HepG2 (cell line): ENCODE measurements around the gene CAP2.

ENCODE experiments used
- FOSL1 ChIP-seq: sonication (generic); formaldehyde crosslinking; IDR thresholded peaks from 2 replicates; pipeline ENCODE4 v1.9.0; 2021; ENCODE audit warnings: missing genetic modification reagents, borderline replicate concordance
- RAD21 ChIP-seq: fragments of 450-650 bp; formaldehyde crosslinking; IDR thresholded peaks from 2 replicates; pipeline ENCODE4 v1.5.0; 2020; ENCODE audit warnings: mild to moderate bottlenecking
- SIX1 ChIP-seq: sonication (generic); formaldehyde crosslinking; IDR thresholded peaks from 2 replicates; pipeline ENCODE4 v1.4.0; 2020; ENCODE audit warnings: missing genetic modification reagents, borderline replicate concordance
- ZNF225 ChIP-seq: sonication (generic); formaldehyde crosslinking; IDR thresholded peaks from 2 replicates; pipeline ENCODE4 v1.4.0; 2020; ENCODE audit warnings: mild to moderate bottlenecking, missing genetic modification reagents

- TF ChIP-seq SIX1 (CRISPR knock-in tag) (no peak), ZNF225 (CRISPR knock-in tag) (no peak), FOSL1 (CRISPR knock-in tag) (no peak), RAD21 (CRISPR knock-in tag) (no peak)
Measured at GRCh38 chr6:17492350-17492749, 99.0 kb downstream of the CAP2 start.
